OCI-LY3 (cell line): Measurements from ENCODE around the gene TYSND1.

Source experiments
- H2AFZ ChIP-seq: fragments of 200-600, 300-600 bp; shearing (Covaris generic); 2 replicates; pipeline ENCODE4 v1.6.0; 2014; ENCODE audit warnings: antibody characterized with exemption, low read depth, low read length
- H3K27ac ChIP-seq: fragments of 200-600, 300-600 bp; sonication (generic); 2 replicates; pipeline ENCODE4 v1.5.1; 2014; ENCODE audit warnings: mild to moderate bottlenecking, low read length, moderate library complexity, mixed read lengths
- H3K27me3 ChIP-seq: fragments of 200-600, 300-600 bp; sonication (generic); 2 replicates; pipeline ENCODE4 v1.6.1; 2014; ENCODE audit warnings: low read depth, low read length, mixed read lengths
- H3K36me3 ChIP-seq: fragments of 200-600, 300-600 bp; sonication (generic); replicated peaks from 2 replicates; pipeline ENCODE3; 2014; ENCODE audit warnings: low read depth, low read length, mixed read lengths
- H3K4me1 ChIP-seq: fragments of 300-600, 200-600 bp; sonication (generic); 2 replicates; pipeline ENCODE4 v1.6.1; 2014; ENCODE audit warnings: low read length, mixed read lengths
- H3K4me2 ChIP-seq: fragments of 200-600, 300-600 bp; sonication (generic); 2 replicates; pipeline ENCODE4 v1.6.1; 2014; ENCODE audit warnings: low read length, mixed read lengths
- H3K4me3 ChIP-seq: fragments of 300-600, 200-600 bp; sonication (generic); 2 replicates; pipeline ENCODE4 v1.5.1; 2014; ENCODE audit warnings: antibody characterized with exemption, mild to moderate bottlenecking, low read length, moderate library complexity
- H3K79me2 ChIP-seq: fragments of 300-600, 200-600 bp; shearing (Covaris generic); 2 replicates; pipeline ENCODE4 v1.6.1; 2014; ENCODE audit warnings: mild to moderate bottlenecking, low read length, mixed read lengths
- H3K9ac ChIP-seq: fragments of 300-600, 200-600 bp; shearing (Covaris generic); 2 replicates; pipeline ENCODE4 v1.6.0; 2014; ENCODE audit warnings: mild to moderate bottlenecking, low read length, moderate library complexity
- H3K9me3 ChIP-seq: fragments of 200-600, 300-600 bp; shearing (Covaris generic); 2 replicates; pipeline ENCODE4 v1.6.1; 2014; ENCODE audit warnings: low read length, mixed read lengths; ENCODE audit not compliant: insufficient read depth
- H4K20me1 ChIP-seq: fragments of 200-600, 300-600 bp; sonication (generic); 2 replicates; pipeline ENCODE4 v1.6.1; 2016; ENCODE audit warnings: low read length, mixed read lengths; ENCODE audit not compliant: insufficient read depth
- CTCF ChIP-seq: fragments of 200-600, 300-600 bp; sonication (generic); IDR thresholded peaks from 2 replicates; pipeline ENCODE4 v1.5.1; 2014; ENCODE audit warnings: antibody characterized with exemption, low read length, low read depth
- EZH2phosphoT487 ChIP-seq: fragments of 200-600 bp; shearing (Covaris generic); IDR thresholded peaks from 2 replicates; pipeline ENCODE4 v1.6.1; 2018; ENCODE audit warnings: antibody characterized with exemption, mixed run types, low read depth

Gene TYSND1

GRCh38 chr10:70148516-70148915 is 2.0 kb upstream of the TYSND1 start:
- peaks cover 9% of the 10 kb centered on the region; the same call in 1 of the 2 replicates for H3K4me1 ChIP-seq
- no peaks in the 10 kb centered on the region for H3K9me3 ChIP-seq
- H3K4me2 ChIP-seq = no peak overlapping the region
- no peak overlapping the region for H3K9ac ChIP-seq
- no peak overlapping the region for H2AFZ ChIP-seq
- H3K27ac ChIP-seq = no peak overlapping the region
- TF ChIP-seq CTCF = no peak
- TF ChIP-seq EZH2phosphoT487 = no peak
- no peaks in the 10 kb centered on the region for H3K27me3 ChIP-seq
- H3K36me3 ChIP-seq = peaks cover 14% of the 10 kb centered on the region
- no peak overlapping the region for H3K4me3 ChIP-seq
- H4K20me1 ChIP-seq = no peaks in the 10 kb centered on the region
- H3K79me2 ChIP-seq = peaks cover 13% of the 10 kb centered on the region

GRCh38 chr10:70147259-70147625 is 742 bp upstream of the TYSND1 start:
- peak overlapping the region; percentile 94 for H3K4me3 ChIP-seq
- no peaks in the 10 kb centered on the region for H3K27me3 ChIP-seq
- no peak overlapping the region for H2AFZ ChIP-seq
- peaks cover 13% of the 10 kb centered on the region for H3K79me2 ChIP-seq
- H3K36me3 ChIP-seq = peaks cover 1% of the 10 kb centered on the region
- no peak for TF ChIP-seq CTCF
- no peak for TF ChIP-seq EZH2phosphoT487
- H3K27ac ChIP-seq = no peak overlapping the region
- H3K9me3 ChIP-seq = no peaks in the 10 kb centered on the region
- peaks cover 9% of the 10 kb centered on the region; the same call in 1 of the 2 replicates for H3K4me1 ChIP-seq
- H3K4me2 ChIP-seq = peak overlapping the region; percentile 92
- H3K9ac ChIP-seq = peak overlapping the region; percentile 66
- no peaks in the 10 kb centered on the region for H4K20me1 ChIP-seq

DNA sequence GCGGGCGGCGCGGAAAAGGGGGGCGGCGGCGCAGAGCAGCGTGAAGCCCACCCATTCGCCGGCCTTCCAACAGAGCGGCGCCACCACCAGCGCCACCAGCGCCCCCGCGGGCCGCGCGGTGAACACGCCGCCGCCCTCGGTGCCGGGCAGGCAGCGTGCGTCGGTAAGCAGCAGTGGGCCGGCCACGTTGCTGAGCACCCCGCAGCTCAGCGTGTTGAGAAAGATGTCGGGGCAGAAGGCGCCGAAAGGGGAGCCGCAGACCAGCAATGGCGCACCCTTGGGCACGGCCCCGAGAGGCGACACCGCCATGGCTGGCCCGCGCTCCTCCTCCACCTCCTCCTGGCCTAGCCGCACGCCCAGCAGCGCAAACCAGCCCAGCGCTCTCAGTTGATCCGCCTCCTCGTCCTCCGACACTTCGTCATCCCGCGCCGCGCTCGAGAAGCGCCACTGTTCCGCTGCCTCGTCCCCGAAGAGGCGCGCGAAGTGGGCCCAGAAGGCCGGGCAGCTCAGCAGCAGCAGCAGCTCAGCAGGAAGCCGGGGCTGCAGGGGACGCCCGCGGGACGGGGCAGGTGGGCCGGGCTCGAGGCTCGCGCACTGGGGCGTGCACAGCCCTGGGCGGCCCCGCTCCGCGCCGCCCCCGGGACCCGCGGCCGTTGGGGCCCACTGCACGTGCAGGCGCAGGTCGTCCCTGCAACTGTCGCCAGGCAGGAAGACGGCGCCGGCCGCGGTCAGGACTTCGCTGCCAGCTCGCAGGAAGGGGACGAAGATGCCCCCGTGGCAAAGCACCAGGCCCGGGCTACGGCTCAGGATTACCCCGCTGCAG is 623 bp downstream of the TYSND1 start:
- Histone ChIP-seq H3K27me3 (no peaks in the 10 kb centered on the region), H3K9ac (peak overlapping the region; percentile 90), H4K20me1 (no peaks in the 10 kb centered on the region), H3K36me3 (no peaks in the 10 kb centered on the region), H3K4me2 (peak overlapping the region; percentile 92), H3K9me3 (no peaks in the 10 kb centered on the region), H3K4me1 (peaks cover 9% of the 10 kb centered on the region; the same call in 1 of the 2 replicates), H2AFZ (peak overlapping the region; percentile 62; the same call in 1 of the 2 replicates), H3K79me2 (peaks cover 13% of the 10 kb centered on the region), H3K27ac (peak overlapping the region; percentile 67), H3K4me3 (peak overlapping the region; percentile 94)
- TF ChIP-seq CTCF = peak; percentile 42
- no peak for TF ChIP-seq EZH2phosphoT487

- H3K79me2 ChIP-seq = peaks cover 13% of the 10 kb centered on the region
- H3K9me3 ChIP-seq = no peaks in the 10 kb centered on the region
- H3K4me1 ChIP-seq = peaks cover 9% of the 10 kb centered on the region; the same call in 1 of the 2 replicates
- peak overlapping the region; percentile 92 for H3K4me2 ChIP-seq
- no peak for TF ChIP-seq CTCF
- TF ChIP-seq EZH2phosphoT487 = no peak
- no peak overlapping the region for H2AFZ ChIP-seq
- no peaks in the 10 kb centered on the region for H4K20me1 ChIP-seq
- peak overlapping the region; percentile 94 for H3K4me3 ChIP-seq
- no peaks in the 10 kb centered on the region for H3K27me3 ChIP-seq
- no peaks in the 10 kb centered on the region for H3K36me3 ChIP-seq
- peak overlapping the region; percentile 90 for H3K9ac ChIP-seq
- no peak overlapping the region for H3K27ac ChIP-seq
Measured at GRCh38 chr10:70145166-70145665, 1.3 kb downstream of the TYSND1 start.
